ENCODE measurements around the gene COL11A2.

The COL11A2 gene

GRCh38 chr6:33170176-33171015 is 21.9 kb downstream of the COL11A2 start:
- TF ChIP-seq, protein P1, sequence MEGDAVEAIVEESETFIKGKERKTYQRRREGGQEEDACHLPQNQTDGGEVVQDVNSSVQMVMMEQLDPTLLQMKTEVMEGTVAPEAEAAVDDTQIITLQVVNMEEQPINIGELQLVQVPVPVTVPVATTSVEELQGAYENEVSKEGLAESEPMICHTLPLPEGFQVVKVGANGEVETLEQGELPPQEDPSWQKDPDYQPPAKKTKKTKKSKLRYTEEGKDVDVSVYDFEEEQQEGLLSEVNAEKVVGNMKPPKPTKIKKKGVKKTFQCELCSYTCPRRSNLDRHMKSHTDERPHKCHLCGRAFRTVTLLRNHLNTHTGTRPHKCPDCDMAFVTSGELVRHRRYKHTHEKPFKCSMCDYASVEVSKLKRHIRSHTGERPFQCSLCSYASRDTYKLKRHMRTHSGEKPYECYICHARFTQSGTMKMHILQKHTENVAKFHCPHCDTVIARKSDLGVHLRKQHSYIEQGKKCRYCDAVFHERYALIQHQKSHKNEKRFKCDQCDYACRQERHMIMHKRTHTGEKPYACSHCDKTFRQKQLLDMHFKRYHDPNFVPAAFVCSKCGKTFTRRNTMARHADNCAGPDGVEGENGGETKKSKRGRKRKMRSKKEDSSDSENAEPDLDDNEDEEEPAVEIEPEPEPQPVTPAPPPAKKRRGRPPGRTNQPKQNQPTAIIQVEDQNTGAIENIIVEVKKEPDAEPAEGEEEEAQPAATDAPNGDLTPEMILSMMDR (IDR thresholded peaks at IDR 0.05; ENCODE audit: insufficient read depth, low read depth, low read length, missing control alignments) = no peak
- H3K4me3 ChIP-seq (ENCODE audit: low read length) = no peak overlapping the region
- no peak for DNase-seq (ENCODE audit: low read depth)

DNA sequence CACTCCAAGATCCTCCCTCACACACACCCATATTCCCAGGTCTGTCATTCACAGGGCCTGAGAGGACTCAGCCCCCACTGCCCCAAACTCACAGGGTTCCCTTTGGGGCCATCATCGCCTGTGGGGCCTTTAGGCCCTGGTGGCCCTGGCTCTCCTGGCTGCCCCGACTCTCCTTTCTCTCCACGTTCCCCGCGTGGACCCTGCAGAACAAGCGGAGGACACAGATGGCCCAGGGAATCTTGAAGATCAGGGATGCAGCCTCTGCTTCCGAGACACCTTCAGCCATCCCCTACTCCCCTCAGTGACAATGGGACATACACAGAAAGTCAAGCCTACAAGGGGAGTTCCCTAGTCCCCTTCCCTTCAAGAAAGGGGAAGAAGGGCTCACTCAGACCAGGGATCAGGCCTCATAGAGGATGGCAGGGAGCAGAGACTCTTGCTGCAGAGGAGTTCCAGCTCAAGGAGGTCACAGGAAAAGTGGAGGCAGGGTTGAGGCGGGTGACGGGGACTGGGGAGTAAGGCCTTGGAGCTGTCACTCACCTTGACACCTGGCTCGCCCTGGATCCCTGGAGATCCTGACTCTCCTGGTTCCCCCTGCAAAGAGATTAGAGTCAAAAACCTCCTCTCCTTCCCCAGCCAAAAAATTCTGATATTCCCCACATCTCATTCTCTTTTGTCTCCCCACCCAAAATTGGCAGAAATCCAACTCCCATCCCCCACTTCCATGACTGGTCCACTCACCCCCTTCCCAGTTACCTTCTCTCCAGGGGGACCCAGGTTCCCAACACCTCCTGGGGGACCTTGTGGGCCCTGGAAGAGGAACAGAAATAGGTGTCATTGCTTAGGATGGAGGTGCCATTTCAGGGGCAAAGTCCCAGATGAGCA is 22.7 kb downstream of the COL11A2 start:
- TF ChIP-seq, protein P1 (IDR thresholded peaks at IDR 0.05; ENCODE audit: insufficient read depth, low read depth, low read length, missing control alignments) = no peak
- no peak for DNase-seq (ENCODE audit: low read depth)
- H3K4me3 ChIP-seq (ENCODE audit: low read length) = no peak overlapping the region

- DNase-seq (ENCODE audit: low read depth) = no peak
- TF ChIP-seq, protein P1 (IDR thresholded peaks at IDR 0.05; ENCODE audit: insufficient read depth, low read depth, low read length, missing control alignments) = no peak
- no peak overlapping the region for H3K4me3 ChIP-seq (ENCODE audit: low read length)
Observed at GRCh38 chr6:33168639-33169038, 23.6 kb downstream of the COL11A2 start.

GRCh38 chr6:33168284-33168601 is 24.0 kb downstream of the COL11A2 start:
- TF ChIP-seq, protein P1 (IDR thresholded peaks at IDR 0.05; ENCODE audit: insufficient read depth, low read depth, low read length, missing control alignments) = no peak
- no peak for DNase-seq (ENCODE audit: low read depth)
- H3K4me3 ChIP-seq (ENCODE audit: low read length) = no peak overlapping the region

GRCh38 chr6:33167374-33168283 is 24.6 kb downstream of the COL11A2 start:
- TF ChIP-seq, protein P1 (IDR thresholded peaks at IDR 0.05; ENCODE audit: insufficient read depth, low read depth, low read length, missing control alignments) = no peak
- DNase-seq (ENCODE audit: low read depth) = no peak
- no peak overlapping the region for H3K4me3 ChIP-seq (ENCODE audit: low read length)

DNA sequence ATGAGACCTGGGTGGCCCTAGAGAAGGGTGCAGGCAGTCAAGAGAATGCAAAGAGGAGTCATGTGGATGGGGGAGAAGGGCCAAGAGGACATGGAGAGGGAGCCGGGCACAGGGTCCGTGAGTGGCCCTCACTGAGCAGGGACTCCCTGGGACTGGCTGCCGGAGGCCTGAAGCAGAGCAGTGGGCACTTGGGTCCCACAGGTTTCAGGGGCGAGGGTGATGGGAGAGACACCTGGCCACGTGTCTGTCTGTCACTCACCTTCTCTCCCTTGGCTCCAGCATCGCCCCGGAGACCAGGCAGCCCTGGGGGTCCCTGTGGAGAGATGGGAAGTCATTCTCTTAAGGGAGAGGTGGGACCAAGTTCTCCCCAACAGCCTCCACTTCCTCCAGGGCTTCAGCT is 25.5 kb downstream of the COL11A2 start:
- TF ChIP-seq, protein P1 (IDR thresholded peaks at IDR 0.05; ENCODE audit: insufficient read depth, low read depth, low read length, missing control alignments) = no peak
- no peak for DNase-seq (ENCODE audit: low read depth)
- no peak overlapping the region for H3K4me3 ChIP-seq (ENCODE audit: low read length)
